ENCODE data around the gene LCOR.

LCOR gene

GRCh38 chr10:96891840-96892239, 59.7 kb downstream of the LCOR start:
- Histone ChIP-seq H3K4me2 (no peak overlapping the region), H3K4me3 (IDR thresholded peaks at IDR 0.05; ENCODE audit: insufficient read depth, low read depth, low read length) (no peak overlapping the region), H3K4me1 (ENCODE audit: low read depth, poor library complexity, severe bottlenecking) (peaks cover 3% of the 10 kb centered on the region), H3K27ac (no peak overlapping the region), H3K27me3 (ENCODE audit: insufficient read depth, low read depth) (no peaks in the 10 kb centered on the region), H3K9ac (no peak overlapping the region), H3K79me2 (ENCODE audit: insufficient read depth, low read depth) (peaks cover 36% of the 10 kb centered on the region; the same call in 1 of the 2 replicates), H3K36me3 (ENCODE audit: insufficient read depth) (no peaks in the 10 kb centered on the region), H4K20me1 (ENCODE audit: insufficient read depth) (no peaks in the 10 kb centered on the region; the same call in 1 of the 2 replicates), H2AFZ (ENCODE audit: low read depth) (no peak overlapping the region)
- TF ChIP-seq, protein P1, sequence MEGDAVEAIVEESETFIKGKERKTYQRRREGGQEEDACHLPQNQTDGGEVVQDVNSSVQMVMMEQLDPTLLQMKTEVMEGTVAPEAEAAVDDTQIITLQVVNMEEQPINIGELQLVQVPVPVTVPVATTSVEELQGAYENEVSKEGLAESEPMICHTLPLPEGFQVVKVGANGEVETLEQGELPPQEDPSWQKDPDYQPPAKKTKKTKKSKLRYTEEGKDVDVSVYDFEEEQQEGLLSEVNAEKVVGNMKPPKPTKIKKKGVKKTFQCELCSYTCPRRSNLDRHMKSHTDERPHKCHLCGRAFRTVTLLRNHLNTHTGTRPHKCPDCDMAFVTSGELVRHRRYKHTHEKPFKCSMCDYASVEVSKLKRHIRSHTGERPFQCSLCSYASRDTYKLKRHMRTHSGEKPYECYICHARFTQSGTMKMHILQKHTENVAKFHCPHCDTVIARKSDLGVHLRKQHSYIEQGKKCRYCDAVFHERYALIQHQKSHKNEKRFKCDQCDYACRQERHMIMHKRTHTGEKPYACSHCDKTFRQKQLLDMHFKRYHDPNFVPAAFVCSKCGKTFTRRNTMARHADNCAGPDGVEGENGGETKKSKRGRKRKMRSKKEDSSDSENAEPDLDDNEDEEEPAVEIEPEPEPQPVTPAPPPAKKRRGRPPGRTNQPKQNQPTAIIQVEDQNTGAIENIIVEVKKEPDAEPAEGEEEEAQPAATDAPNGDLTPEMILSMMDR (conservative IDR thresholded peaks at IDR 0.05; ENCODE audit: low read depth, low read length): no peak

DNA sequence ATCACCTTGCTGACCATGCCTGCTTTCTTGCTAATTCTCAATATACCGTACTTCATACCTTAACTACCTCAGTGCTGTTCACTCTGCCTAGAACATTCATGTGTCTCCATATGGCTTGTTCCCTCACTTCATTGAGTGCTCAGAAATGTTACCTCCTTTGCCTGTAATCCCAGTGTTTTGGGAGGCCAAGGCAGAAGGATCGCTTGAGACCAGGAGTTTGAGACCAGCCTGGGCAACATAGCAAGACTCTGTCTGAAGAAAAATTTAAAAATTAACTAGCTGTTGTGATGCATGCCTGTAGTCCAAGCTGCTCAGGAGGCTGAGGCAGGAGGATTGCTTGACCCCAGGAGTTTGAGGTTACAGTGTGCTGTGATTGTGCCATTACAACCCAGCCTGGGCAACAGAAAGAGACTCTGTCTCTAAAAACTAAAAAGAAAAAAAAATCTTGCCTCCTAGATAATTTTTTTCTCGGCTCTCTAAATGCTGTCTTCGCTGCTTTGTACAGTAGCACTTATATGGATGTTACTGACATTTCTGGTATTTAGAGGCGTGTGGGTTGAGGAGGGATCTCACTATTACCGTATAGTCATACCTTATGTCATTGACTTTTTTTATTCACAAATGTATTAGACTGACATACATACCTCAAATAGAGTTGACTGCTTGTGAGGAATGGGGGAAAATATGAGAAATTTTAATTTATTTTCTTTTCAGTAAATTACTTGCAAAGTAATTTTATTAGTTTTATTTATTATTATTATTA, 63.7 kb downstream of the LCOR start:
- H3K4me1 ChIP-seq (ENCODE audit: low read depth, poor library complexity, severe bottlenecking): peaks cover 9% of the 10 kb centered on the region
- no peak overlapping the region for H2AFZ ChIP-seq (ENCODE audit: low read depth)
- TF ChIP-seq, protein P1 (conservative IDR thresholded peaks at IDR 0.05; ENCODE audit: low read depth, low read length): no peak
- no peaks in the 10 kb centered on the region for H4K20me1 ChIP-seq (ENCODE audit: insufficient read depth)
- no peak overlapping the region for H3K27ac ChIP-seq
- no peak overlapping the region for H3K4me2 ChIP-seq
- H3K27me3 ChIP-seq (ENCODE audit: insufficient read depth, low read depth): no peaks in the 10 kb centered on the region
- no peak overlapping the region for H3K4me3 ChIP-seq (IDR thresholded peaks at IDR 0.05; ENCODE audit: insufficient read depth, low read depth, low read length)
- H3K9ac ChIP-seq: no peak overlapping the region
- H3K36me3 ChIP-seq (ENCODE audit: insufficient read depth): no peaks in the 10 kb centered on the region
- peaks cover 39% of the 10 kb centered on the region for H3K79me2 ChIP-seq (ENCODE audit: insufficient read depth, low read depth)

DNA sequence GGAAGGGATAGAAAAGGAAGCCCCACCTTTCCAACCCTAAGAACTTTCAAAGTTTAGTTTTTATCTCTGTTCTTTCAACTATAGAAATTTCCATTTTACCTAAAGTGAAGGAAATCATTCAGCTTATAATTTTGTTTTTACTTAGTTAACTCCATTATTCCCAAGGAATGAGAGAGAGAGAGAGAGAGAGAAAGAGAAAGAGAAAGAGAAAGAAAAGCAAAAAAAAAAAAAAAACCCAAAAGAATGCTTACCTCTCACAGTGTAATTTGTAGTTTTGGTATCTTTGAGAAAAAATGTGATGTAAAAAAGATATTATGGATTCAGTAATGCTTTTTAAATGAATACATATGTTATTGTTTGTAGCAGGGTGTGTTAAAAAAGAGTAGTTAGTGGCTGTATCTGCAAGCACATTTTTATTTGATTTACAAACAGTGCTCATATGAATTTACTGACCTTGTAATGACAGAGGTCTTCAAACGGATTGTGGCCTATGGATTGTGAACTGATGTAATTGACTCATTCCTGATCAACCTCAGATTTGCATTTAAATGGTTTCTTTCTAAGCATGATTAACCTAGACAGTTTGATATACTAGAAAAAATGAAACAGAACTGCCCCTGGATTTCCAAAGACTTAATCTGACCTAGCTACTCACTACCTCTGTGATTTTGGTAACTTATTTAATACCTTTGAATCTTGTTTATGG, 64.9 kb downstream of the LCOR start:
- Histone ChIP-seq H3K27me3 (ENCODE audit: insufficient read depth, low read depth) (no peaks in the 10 kb centered on the region), H3K27ac (no peak overlapping the region), H3K4me3 (IDR thresholded peaks at IDR 0.05; ENCODE audit: insufficient read depth, low read depth, low read length) (no peak overlapping the region), H3K4me1 (ENCODE audit: low read depth, poor library complexity, severe bottlenecking) (peaks cover 9% of the 10 kb centered on the region), H2AFZ (ENCODE audit: low read depth) (no peak overlapping the region), H3K36me3 (ENCODE audit: insufficient read depth) (no peaks in the 10 kb centered on the region), H3K9ac (no peak overlapping the region), H3K79me2 (ENCODE audit: insufficient read depth, low read depth) (peaks cover 32% of the 10 kb centered on the region), H3K4me2 (no peak overlapping the region), H4K20me1 (ENCODE audit: insufficient read depth) (no peaks in the 10 kb centered on the region)
- TF ChIP-seq, protein P1 (conservative IDR thresholded peaks at IDR 0.05; ENCODE audit: low read depth, low read length): no peak

DNA sequence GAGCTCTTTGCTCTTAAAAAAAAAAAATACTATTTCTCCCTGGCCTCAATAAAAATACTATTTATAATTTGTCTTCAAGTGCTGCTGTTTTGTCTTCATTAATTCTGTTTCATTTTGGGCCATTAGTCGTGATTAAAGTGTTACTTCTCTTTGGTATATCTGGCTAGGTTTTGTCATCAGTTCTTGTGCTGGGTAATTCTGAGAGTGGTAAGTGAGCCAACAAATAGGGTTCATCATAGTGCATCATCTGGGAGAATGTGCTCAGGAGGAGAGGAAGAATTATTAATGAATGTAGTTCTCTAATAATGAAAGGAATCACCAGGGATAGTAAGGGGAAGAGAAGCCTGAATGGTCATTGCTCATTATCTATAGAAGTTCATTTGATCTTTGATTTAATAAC, 70.0 kb downstream of the LCOR start:
- no peaks in the 10 kb centered on the region for H3K27me3 ChIP-seq (ENCODE audit: insufficient read depth, low read depth)
- peaks cover 24% of the 10 kb centered on the region for H3K79me2 ChIP-seq (ENCODE audit: insufficient read depth, low read depth)
- H3K27ac ChIP-seq: no peak overlapping the region
- peaks cover 3% of the 10 kb centered on the region for H3K4me1 ChIP-seq (ENCODE audit: low read depth, poor library complexity, severe bottlenecking)
- H3K9ac ChIP-seq: no peak overlapping the region
- H3K36me3 ChIP-seq (ENCODE audit: insufficient read depth): no peaks in the 10 kb centered on the region
- H3K4me3 ChIP-seq (IDR thresholded peaks at IDR 0.05; ENCODE audit: insufficient read depth, low read depth, low read length): no peak overlapping the region
- H4K20me1 ChIP-seq (ENCODE audit: insufficient read depth): no peaks in the 10 kb centered on the region
- TF ChIP-seq, protein P1 (conservative IDR thresholded peaks at IDR 0.05; ENCODE audit: low read depth, low read length): no peak
- H2AFZ ChIP-seq (ENCODE audit: low read depth): no peak overlapping the region
- H3K4me2 ChIP-seq: no peak overlapping the region
